Endodermal cell (in vitro differentiated cells): ENCODE results near the gene TRIM10. TPM values are rescaled to one million over a fixed set of nuclear protein-coding genes. Genes with fewer than 3 reads are reported as not detected.

Experiments
- DNase-seq: peaks from one replicate; pipeline ENCODE4 v3.0.0-alpha.2; 2017
- H3K27ac ChIP-seq: 2 replicates; pipeline ENCODE4 v1.5.1; 2013; ENCODE audit warnings: mild to moderate bottlenecking, low read depth, low read length, moderate library complexity
- H3K27me3 ChIP-seq: 2 replicates; pipeline ENCODE4 v1.6.1; 2013; ENCODE audit warnings: mild to moderate bottlenecking, low read length, moderate library complexity; ENCODE audit not compliant: insufficient read depth, control insufficient read depth, poor library complexity, severe bottlenecking
- H3K36me3 ChIP-seq: 2 replicates; pipeline ENCODE4 v1.7.0; 2013; ENCODE audit warnings: mild to moderate bottlenecking, low read length, moderate library complexity; ENCODE audit not compliant: control insufficient read depth, insufficient read depth
- H3K4me1 ChIP-seq: one replicate; pipeline ENCODE4 v1.7.0; 2013; ENCODE audit warnings: low read length; ENCODE audit not compliant: control insufficient read depth, insufficient read depth
- H3K4me3 ChIP-seq: 2 replicates; pipeline ENCODE4 v1.5.1; 2013; ENCODE audit warnings: mild to moderate bottlenecking, low read length, moderate library complexity
- H3K9ac ChIP-seq: 2 replicates; pipeline ENCODE4 v1.6.1; 2013; ENCODE audit warnings: mild to moderate bottlenecking, low read length, moderate library complexity; ENCODE audit not compliant: poor library complexity, severe bottlenecking; ENCODE audit errors: extremely low read depth
- H3K9me3 ChIP-seq: 2 replicates; pipeline ENCODE4 v1.6.1; 2013; ENCODE audit warnings: mild to moderate bottlenecking, low read length, moderate library complexity; ENCODE audit not compliant: control insufficient read depth
- H3K27ac Mint-ChIP-seq: 2 replicates; pipeline ENCODE4 v1.8.0; 2020; ENCODE audit warnings: mixed read lengths
- H3K27me3 Mint-ChIP-seq: 2 replicates; pipeline ENCODE4 v1.8.0; 2021; ENCODE audit warnings: mild to moderate bottlenecking, mixed read lengths; ENCODE audit not compliant: insufficient read depth
- H3K36me3 Mint-ChIP-seq: 2 replicates; pipeline ENCODE4 v1.8.0; 2020; ENCODE audit warnings: low read depth, mixed read lengths
- H3K4me1 Mint-ChIP-seq: 2 replicates; pipeline ENCODE4 v1.8.0; 2020; ENCODE audit warnings: mixed read lengths
- H3K4me3 Mint-ChIP-seq: 2 replicates; pipeline ENCODE4 v1.8.0; 2020; ENCODE audit warnings: mild to moderate bottlenecking, moderate library complexity, mixed read lengths
- H3K9me3 Mint-ChIP-seq: 2 replicates; pipeline ENCODE4 v1.8.0; 2020; ENCODE audit warnings: mild to moderate bottlenecking, mixed read lengths
- CTCF ChIP-seq: fragments of 200-600 bp; sonication (generic); conservative IDR thresholded peaks from 2 replicates; pipeline ENCODE4 v1.5.0; 2021; ENCODE audit warnings: antibody characterized with exemption, mild to moderate bottlenecking
- WGBS, 2 experiments: methylation state at CpG; one replicate each; pipeline versions ENCODE4 v1.1.5 to v1.1.7; 2013; ENCODE audit warnings: missing lambda C conversion rate in 2 of 2, mixed read lengths in 1 of 2; ENCODE audit not compliant: insufficient coverage in 1 of 2, insufficient read length in 1 of 2; 5-methylcytosine and 5-hydroxymethylcytosine counted together
- total RNA-seq, 2 donors: library from RNA; stranded (reverse); fragmentation: NEBNext Ultra II Directional in 1 of 2; extraction: Animal tissue kit (Norgen Biotek cat#: 25700) in 1 of 2; gene quantifications; 2 replicates in 1 of 2; 3 replicates in 1 of 2; pipeline ENCODE4 v1.2.1, GENCODE V29; 2021

Gene TRIM10
- total RNA-seq, 2 donors from 2014 or later, result not detected

GRCh38 chr6:30135757-30136156 lies 25.3 kb downstream of the TRIM10 start, which contains the start of gene TRIM40:
Gene TRIM40, plus strand, starts transcription at chr6:30136140. Its CDS starts 897 bp downstream, at chr6:30137037.
- Mint-ChIP-seq H3K36me3 (no peaks in the 10 kb centered on the region), H3K4me3 (no peak within 1 kb of the TSS), H3K4me1 (peaks cover 2% of the 10 kb centered on the region), H3K9me3 (no peaks in the 10 kb centered on the region), H3K27ac (no peak within 1 kb of the TSS), H3K27me3 (peaks cover 71% of the 10 kb centered on the region)
- H3K4me1 ChIP-seq, result no peaks in the 10 kb centered on the region
- 89 to 100% methylated on average over 2 to 4 of the region's 4 CpGs for WGBS, 2 experiments
- no peak for DNase-seq
- no peak within 1 kb of the TSS for H3K4me3 ChIP-seq
- no peak within 1 kb of the TSS for H3K9ac ChIP-seq
- no peaks in the 10 kb centered on the region for H3K36me3 ChIP-seq
- H3K27me3 ChIP-seq, result peaks cover 58% of the 10 kb centered on the region
- H3K9me3 ChIP-seq, result no peaks in the 10 kb centered on the region
- no peak for TF ChIP-seq CTCF
- no peak within 1 kb of the TSS for H3K27ac ChIP-seq

GRCh38 chr6:30135147-30135546 lies 25.9 kb downstream of the TRIM10 start:
- no peak for DNase-seq
- peaks cover 64% of the 10 kb centered on the region for H3K27me3 ChIP-seq
- H3K4me1 Mint-ChIP-seq, result peaks cover 2% of the 10 kb centered on the region
- H3K4me3 Mint-ChIP-seq, result no peak overlapping the region
- no peak overlapping the region for H3K27ac Mint-ChIP-seq
- no peak overlapping the region for H3K4me3 ChIP-seq
- no peaks in the 10 kb centered on the region for H3K36me3 Mint-ChIP-seq
- H3K9me3 ChIP-seq, result no peaks in the 10 kb centered on the region
- TF ChIP-seq CTCF, result no peak
- no peaks in the 10 kb centered on the region for H3K36me3 ChIP-seq
- no peaks in the 10 kb centered on the region for H3K4me1 ChIP-seq
- no peak overlapping the region for H3K9ac ChIP-seq
- WGBS, 2 experiments, result 79% methylated on average over 2 of the region's 2 CpGs; no CpG with 5 or more reads in 1 of the 2 experiments
- no peaks in the 10 kb centered on the region for H3K9me3 Mint-ChIP-seq
- no peak overlapping the region for H3K27ac ChIP-seq
- H3K27me3 Mint-ChIP-seq, result peaks cover 73% of the 10 kb centered on the region

- Histone ChIP-seq H3K4me3 (no peak overlapping the region), H3K9me3 (no peaks in the 10 kb centered on the region), H3K9ac (no peak overlapping the region), H3K4me1 (no peaks in the 10 kb centered on the region), H3K36me3 (no peaks in the 10 kb centered on the region), H3K27me3 (peaks cover 76% of the 10 kb centered on the region), H3K27ac (no peak overlapping the region)
- TF ChIP-seq CTCF, result no peak
- peaks cover 83% of the 10 kb centered on the region for H3K27me3 Mint-ChIP-seq
- no peak overlapping the region for H3K27ac Mint-ChIP-seq
- H3K4me1 Mint-ChIP-seq, result peaks cover 6% of the 10 kb centered on the region
- H3K36me3 Mint-ChIP-seq, result no peaks in the 10 kb centered on the region
- no peaks in the 10 kb centered on the region for H3K9me3 Mint-ChIP-seq
- whole genome bisulfite sequencing, 2 experiments, result 86 to 96% methylated on average over 2 of the region's 2 CpGs
- DNase-seq, result no peak
- H3K4me3 Mint-ChIP-seq, result no peak overlapping the region
Observed at GRCh38 chr6:30131947-30132497, 29.0 kb downstream of the TRIM10 start.
